ENCODE results near the gene GRK1. TPM values are rescaled to one million over a fixed set of nuclear protein-coding genes. Genes with fewer than 3 reads are reported as not detected.
A peak's percentile ranks its signal among the peaks of the same experiment; 100 is the strongest.

The GRK1 gene
- total and polyA plus RNA-seq, 2 of the 13 experiments (the other 11 are each of a cell fraction or from before 2014, with no cell fraction given), result 0.07 to 0.12 TPM

DNA sequence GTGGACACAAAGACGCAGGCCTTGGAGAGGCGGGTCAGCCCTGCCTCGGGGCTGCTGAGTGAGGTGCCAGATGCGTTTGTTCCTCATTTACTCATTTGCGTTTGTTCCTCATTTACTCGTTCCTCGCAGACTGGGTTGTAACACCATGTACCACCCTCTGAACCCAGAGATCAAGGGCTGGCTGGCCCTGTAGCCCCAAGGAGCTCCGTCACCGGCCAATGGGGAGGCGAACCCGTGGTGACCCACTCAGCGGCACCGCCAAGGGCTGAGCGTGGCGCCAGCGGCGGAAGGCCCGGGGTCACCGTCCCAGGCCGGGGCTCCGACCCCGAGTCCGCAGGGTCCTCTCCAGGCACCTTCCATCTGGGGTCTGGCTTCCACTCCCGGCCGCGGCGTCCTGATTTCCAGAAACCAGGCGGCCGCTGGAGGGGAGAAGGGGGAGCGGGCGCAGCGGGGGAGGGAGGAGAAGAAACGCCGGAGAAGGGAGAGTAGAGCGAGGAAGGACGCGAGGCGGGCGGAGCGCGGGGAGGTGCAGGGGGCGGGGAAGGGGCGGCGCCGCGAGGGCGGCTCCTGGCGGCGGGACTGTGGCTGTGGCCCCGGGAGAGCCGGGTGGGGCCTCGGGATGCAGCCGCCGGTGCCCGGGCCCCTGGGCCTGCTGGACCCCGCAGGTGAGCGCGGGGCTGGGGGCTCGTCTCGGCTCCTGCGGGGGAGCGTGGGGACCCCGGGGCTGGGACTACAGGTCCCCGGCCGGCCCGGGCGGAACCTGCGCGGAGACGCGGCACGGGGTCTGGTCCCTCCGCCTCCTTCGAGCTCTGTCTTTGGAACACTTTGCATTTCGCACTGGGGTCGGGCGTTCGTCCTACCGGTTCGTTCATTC, 91.9 kb downstream of the GRK1 start, which contains the start of gene TMEM255B (continued):
- TF ChIP-seq ZFP37 (CRISPR knock-in tag; IDR thresholded peaks at IDR 0.05; ENCODE audit: borderline replicate concordance), result no peak

- Histone ChIP-seq H2AFZ (ENCODE audit: low read length) (no peak overlapping the region), H3K4me2 (ENCODE audit: low read depth, low read length) (peak overlapping the region; percentile 95), H3K9me3 (ENCODE audit: low read length) (no peaks in the 10 kb centered on the region), H3K9ac (ENCODE audit: insufficient read depth, low read depth, low read length) (no peak overlapping the region), H3K36me3 (replicated peaks in 1 of 2; ENCODE audit: control insufficient read depth in 1 of 2, insufficient read depth in 2 of 2, low read length in 2 of 2) (no peaks in the 10 kb centered on the region), H3K4me1 (ENCODE audit: insufficient read depth, low read length) (peaks cover 14% of the 10 kb centered on the region), H4K20me1 (ENCODE audit: insufficient read depth, low read length) (no peaks in the 10 kb centered on the region), H3K27me3 (ENCODE audit: control insufficient read depth in 1 of 2, insufficient read depth in 2 of 2, low read length in 2 of 2) (peaks cover 10 to 71% of the 10 kb centered on the region in 2 experiments), H3K79me2 (ENCODE audit: insufficient read depth, low read length) (no peaks in the 10 kb centered on the region), H3K4me3 (replicated peaks in 1 of 3; ENCODE audit: insufficient read depth in 1 of 3, low read depth in 2 of 3, low read length in 3 of 3) (peak overlapping the region in 2 of 3 experiments; percentile 60 to 71; a peak in 2 of 6 replicates), H3K27ac (ENCODE audit: extremely low read length, insufficient read depth, low read length) (no peak overlapping the region)
- BruUV-seq (replicated peaks), result no TSS peak
- ATAC-seq (peak; percentile 8; the same call in 2 of the 3 replicates), FAIRE-seq (no peak), DNase-seq (ENCODE audit: low spot score) (no peak)
- intact Hi-C loops (cut with micrococcal nuclease; ENCODE audit: unreplicated experiment), result no loop called here
- WGBS (ENCODE audit: low lambda C conversion rate), result 11% methylated on average over 26 of the region's 26 CpGs
- CTCF ChIA-PET (ENCODE audit: low intra/inter-chr PET ratio, low total read pairs), result no interaction called here
- in situ Hi-C loops (cut with HindIII; ENCODE audit: extremely low pct_ligation_motif_present, low pct_unique_long_range_greater_than_20kb), result no loop called here
- TF ChIP-seq EZH2 (conservative IDR thresholded peaks at IDR 0.05; ENCODE audit: low read depth, low read length) (0 out of 2 replicates have a peak, but pooled peaks have one; percentile 78), MTA1 (CRISPR knock-in tag; IDR thresholded peaks at IDR 0.05; ENCODE audit: borderline replicate concordance) (no peak)
- POLR2A ChIA-PET, result no interaction called here
Observed at GRCh38 chr13:113759525-113760137, 92.6 kb downstream of the GRK1 start.

DNA sequence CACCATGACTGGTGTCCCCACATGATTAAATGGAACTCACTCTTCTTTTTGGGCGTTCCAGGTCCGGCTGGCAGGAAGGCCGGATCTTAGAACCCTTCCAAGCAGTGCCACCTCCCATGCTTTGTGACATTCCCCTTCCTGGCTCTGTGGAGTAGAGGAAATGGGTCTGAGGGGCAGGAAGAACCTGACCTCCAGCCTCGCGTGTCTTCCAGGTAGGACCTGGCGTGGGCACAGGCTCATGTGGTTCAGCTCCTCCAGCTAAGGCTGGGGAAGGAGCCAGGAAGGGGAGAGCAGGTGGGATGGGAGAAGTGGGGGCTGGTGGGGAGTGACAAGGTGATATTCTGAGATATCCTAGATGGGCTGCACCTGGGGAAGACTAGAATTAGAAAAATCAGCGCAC, 94.1 kb downstream of the GRK1 start:
- ATAC-seq, result no peak
- Histone ChIP-seq H4K20me1 (ENCODE audit: insufficient read depth, low read length) (no peaks in the 10 kb centered on the region), H3K4me1 (ENCODE audit: insufficient read depth, low read length) (peaks cover 14% of the 10 kb centered on the region), H3K4me3 (replicated peaks in 1 of 3; ENCODE audit: insufficient read depth in 1 of 3, low read depth in 2 of 3, low read length in 3 of 3) (no peak overlapping the region), H3K9me3 (ENCODE audit: low read length) (no peaks in the 10 kb centered on the region), H3K36me3 (replicated peaks in 1 of 2; ENCODE audit: control insufficient read depth in 1 of 2, insufficient read depth in 2 of 2, low read length in 2 of 2) (no peaks in the 10 kb centered on the region), H3K9ac (ENCODE audit: insufficient read depth, low read depth, low read length) (no peak overlapping the region), H3K27ac (ENCODE audit: extremely low read length, insufficient read depth, low read length) (no peak overlapping the region), H3K79me2 (ENCODE audit: insufficient read depth, low read length) (no peaks in the 10 kb centered on the region), H3K4me2 (ENCODE audit: low read depth, low read length) (no peak overlapping the region), H2AFZ (ENCODE audit: low read length) (no peak overlapping the region), H3K27me3 (ENCODE audit: control insufficient read depth in 1 of 2, insufficient read depth in 2 of 2, low read length in 2 of 2) (peaks cover 7 to 80% of the 10 kb centered on the region in 2 experiments)
- intact Hi-C loops (cut with micrococcal nuclease; ENCODE audit: unreplicated experiment), result no loop called here
- in situ Hi-C loops (cut with HindIII; ENCODE audit: extremely low pct_ligation_motif_present, low pct_unique_long_range_greater_than_20kb), result no loop called here
- whole genome bisulfite sequencing (ENCODE audit: low lambda C conversion rate), result 16% methylated on average over 7 of the region's 7 CpGs
- no peak for FAIRE-seq
- no peak for DNase-seq (ENCODE audit: low spot score)
- BruUV-seq (replicated peaks), result no TSS peak
- ChIA-PET POLR2A (no interaction called here), CTCF (ENCODE audit: low intra/inter-chr PET ratio, low total read pairs) (no interaction called here)
- TF ChIP-seq PITX1 (CRISPR knock-in tag; IDR thresholded peaks at IDR 0.05) (no peak), ZMYM3 (CRISPR knock-in tag; IDR thresholded peaks at IDR 0.05) (no peak), DPF2 (CRISPR knock-in tag; IDR thresholded peaks at IDR 0.05; ENCODE audit: borderline replicate concordance, low read depth) (no peak), ZNF749 (CRISPR knock-in tag; IDR thresholded peaks at IDR 0.05; ENCODE audit: borderline replicate concordance) (no peak), MTA1 (CRISPR knock-in tag; IDR thresholded peaks at IDR 0.05; ENCODE audit: borderline replicate concordance) (no peak), ASH2L (IDR thresholded peaks at IDR 0.05; ENCODE audit: insufficient read length, low read depth, low read length) (no peak), CHD2 (IDR thresholded peaks at IDR 0.05; ENCODE audit: low read depth, low read length) (no peak), TAF15 (IDR thresholded peaks at IDR 0.05; ENCODE audit: low read depth, low read length, poor library complexity, severe bottlenecking) (no peak), ZNF260 (CRISPR knock-in tag; IDR thresholded peaks at IDR 0.05; ENCODE audit: borderline replicate concordance, low read depth) (no peak), ZNF562 (CRISPR knock-in tag; IDR thresholded peaks at IDR 0.05; ENCODE audit: borderline replicate concordance) (no peak), ZNF674 (CRISPR knock-in tag; IDR thresholded peaks at IDR 0.05; ENCODE audit: low read depth) (no peak), ZNF644 (CRISPR knock-in tag; IDR thresholded peaks at IDR 0.05; ENCODE audit: low read depth) (no peak)
- TF ChIP-seq, protein P1, sequence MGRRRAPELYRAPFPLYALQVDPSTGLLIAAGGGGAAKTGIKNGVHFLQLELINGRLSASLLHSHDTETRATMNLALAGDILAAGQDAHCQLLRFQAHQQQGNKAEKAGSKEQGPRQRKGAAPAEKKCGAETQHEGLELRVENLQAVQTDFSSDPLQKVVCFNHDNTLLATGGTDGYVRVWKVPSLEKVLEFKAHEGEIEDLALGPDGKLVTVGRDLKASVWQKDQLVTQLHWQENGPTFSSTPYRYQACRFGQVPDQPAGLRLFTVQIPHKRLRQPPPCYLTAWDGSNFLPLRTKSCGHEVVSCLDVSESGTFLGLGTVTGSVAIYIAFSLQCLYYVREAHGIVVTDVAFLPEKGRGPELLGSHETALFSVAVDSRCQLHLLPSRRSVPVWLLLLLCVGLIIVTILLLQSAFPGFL (CRISPR knock-in tag; IDR thresholded peaks at IDR 0.05), result no peak

Data from HepG2 (cell line).